Loucy (cell line): Measurements from ENCODE around the gene CCDC71.

Source experiments
- H2AFZ ChIP-seq: fragments of 200-600 bp; sonication (generic); 2 replicates; pipeline ENCODE4 v1.6.0; 2016; ENCODE audit warnings: antibody characterized with exemption, mild to moderate bottlenecking, low read length, moderate library complexity
- H3F3A ChIP-seq: fragments of 200-600 bp; 2 replicates; pipeline ENCODE4 v1.6.0; 2016; ENCODE audit warnings: antibody characterized with exemption, low read depth, mild to moderate bottlenecking
- H3K27me3 ChIP-seq: fragments of 200-600 bp; sonication (generic); 2 replicates; pipeline ENCODE4 v1.6.1; 2014; ENCODE audit warnings: low read length, mild to moderate bottlenecking; ENCODE audit not compliant: insufficient read depth, poor library complexity, severe bottlenecking
- H3K36me3 ChIP-seq: fragments of 200-600 bp; sonication (generic); 2 replicates; pipeline ENCODE4 v1.6.1; 2016; ENCODE audit warnings: low read length; ENCODE audit not compliant: insufficient read depth
- H3K4me1 ChIP-seq: fragments of 200-600 bp; sonication (generic); 2 replicates; pipeline ENCODE4 v1.5.1; 2014; ENCODE audit warnings: low read length, mild to moderate bottlenecking; ENCODE audit not compliant: insufficient read depth, poor library complexity, severe bottlenecking
- H3K4me2 ChIP-seq: fragments of 200-600 bp; sonication (generic); 2 replicates; pipeline ENCODE4 v1.6.0; 2014; ENCODE audit warnings: antibody characterized with exemption, low read length, low read depth, mild to moderate bottlenecking; ENCODE audit not compliant: poor library complexity, severe bottlenecking
- H3K4me3 ChIP-seq: fragments of 200-600 bp; sonication (generic); 2 replicates; pipeline ENCODE4 v1.5.1; 2014; ENCODE audit warnings: low read length, mild to moderate bottlenecking, mixed read lengths; ENCODE audit not compliant: poor library complexity, severe bottlenecking
- H3K79me2 ChIP-seq: fragments of 200-600 bp; sonication (generic); 2 replicates; pipeline ENCODE4 v1.6.1; 2014; ENCODE audit warnings: low read length; ENCODE audit not compliant: insufficient read depth
- H3K9ac ChIP-seq: fragments of 200-600 bp; sonication (generic); 2 replicates; pipeline ENCODE4 v1.6.0; 2014; ENCODE audit warnings: mild to moderate bottlenecking, low read depth, low read length, moderate library complexity; ENCODE audit not compliant: poor library complexity, severe bottlenecking
- H3K9me2 ChIP-seq: fragments of 200-600 bp; sonication (generic); replicated peaks from 2 replicates; pipeline ENCODE4 v1.6.1; 2016; ENCODE audit warnings: low read depth, low read length, mixed read lengths
- H3K9me3 ChIP-seq: fragments of 200-600 bp; sonication (generic); 2 replicates; pipeline ENCODE4 v1.6.1; 2014; ENCODE audit warnings: mild to moderate bottlenecking, antibody characterized with exemption, low read length, low read depth; ENCODE audit not compliant: insufficient read depth
- H4K20me1 ChIP-seq: fragments of 200-600 bp; sonication (generic); 2 replicates; pipeline ENCODE4 v1.6.0; 2014; ENCODE audit warnings: antibody characterized with exemption, low read length, mild to moderate bottlenecking; ENCODE audit not compliant: insufficient read depth, poor library complexity, severe bottlenecking
- EZH2phosphoT487 ChIP-seq: fragments of 200-600 bp; IDR thresholded peaks from 2 replicates; pipeline ENCODE4 v1.6.1; 2018; ENCODE audit warnings: antibody characterized with exemption, mild to moderate bottlenecking, moderate library complexity, borderline replicate concordance
- TF ChIP-seq, protein P1 (sequence below): fragments of 200-600 bp; sonication (generic); conservative IDR thresholded peaks from 2 replicates; pipeline ENCODE4 v1.5.1; 2014; ENCODE audit warnings: mild to moderate bottlenecking, antibody characterized with exemption, low read length

Gene CCDC71

DNA sequence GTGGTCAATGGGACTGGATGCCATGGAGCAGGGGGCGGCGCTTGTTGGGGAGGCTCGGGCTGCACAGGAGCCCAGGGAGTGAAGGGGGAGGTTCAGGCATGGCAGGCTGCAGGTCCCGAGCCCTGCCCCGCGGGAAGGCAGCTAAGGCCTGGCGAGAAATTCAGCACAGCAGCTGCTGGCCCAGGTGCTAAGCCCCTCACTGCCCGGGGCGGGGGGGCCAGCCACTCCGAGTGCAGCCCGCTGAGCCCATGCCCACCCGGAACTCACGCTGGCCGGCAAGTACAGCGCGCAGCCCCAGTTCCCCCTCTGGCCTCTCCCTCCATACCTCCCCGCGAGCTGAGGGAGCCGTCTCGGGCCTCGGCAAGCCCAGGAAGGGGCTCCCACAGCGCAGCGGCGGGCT lies 16.6 kb upstream of the CCDC71 start:
- Histone ChIP-seq H2AFZ (no peak overlapping the region), H3F3A (no peaks in the 10 kb centered on the region), H3K9me2 (no peaks in the 10 kb centered on the region), H3K79me2 (no peaks in the 10 kb centered on the region), H3K9me3 (no peaks in the 10 kb centered on the region), H3K36me3 (no peaks in the 10 kb centered on the region), H3K4me3 (no peak overlapping the region), H3K4me1 (no peaks in the 10 kb centered on the region), H3K4me2 (no peak overlapping the region), H3K9ac (no peak overlapping the region), H4K20me1 (no peaks in the 10 kb centered on the region), H3K27me3 (peaks cover 27% of the 10 kb centered on the region)
- TF ChIP-seq EZH2phosphoT487: no peak
- TF ChIP-seq, protein P1, sequence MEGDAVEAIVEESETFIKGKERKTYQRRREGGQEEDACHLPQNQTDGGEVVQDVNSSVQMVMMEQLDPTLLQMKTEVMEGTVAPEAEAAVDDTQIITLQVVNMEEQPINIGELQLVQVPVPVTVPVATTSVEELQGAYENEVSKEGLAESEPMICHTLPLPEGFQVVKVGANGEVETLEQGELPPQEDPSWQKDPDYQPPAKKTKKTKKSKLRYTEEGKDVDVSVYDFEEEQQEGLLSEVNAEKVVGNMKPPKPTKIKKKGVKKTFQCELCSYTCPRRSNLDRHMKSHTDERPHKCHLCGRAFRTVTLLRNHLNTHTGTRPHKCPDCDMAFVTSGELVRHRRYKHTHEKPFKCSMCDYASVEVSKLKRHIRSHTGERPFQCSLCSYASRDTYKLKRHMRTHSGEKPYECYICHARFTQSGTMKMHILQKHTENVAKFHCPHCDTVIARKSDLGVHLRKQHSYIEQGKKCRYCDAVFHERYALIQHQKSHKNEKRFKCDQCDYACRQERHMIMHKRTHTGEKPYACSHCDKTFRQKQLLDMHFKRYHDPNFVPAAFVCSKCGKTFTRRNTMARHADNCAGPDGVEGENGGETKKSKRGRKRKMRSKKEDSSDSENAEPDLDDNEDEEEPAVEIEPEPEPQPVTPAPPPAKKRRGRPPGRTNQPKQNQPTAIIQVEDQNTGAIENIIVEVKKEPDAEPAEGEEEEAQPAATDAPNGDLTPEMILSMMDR: no peak

DNA sequence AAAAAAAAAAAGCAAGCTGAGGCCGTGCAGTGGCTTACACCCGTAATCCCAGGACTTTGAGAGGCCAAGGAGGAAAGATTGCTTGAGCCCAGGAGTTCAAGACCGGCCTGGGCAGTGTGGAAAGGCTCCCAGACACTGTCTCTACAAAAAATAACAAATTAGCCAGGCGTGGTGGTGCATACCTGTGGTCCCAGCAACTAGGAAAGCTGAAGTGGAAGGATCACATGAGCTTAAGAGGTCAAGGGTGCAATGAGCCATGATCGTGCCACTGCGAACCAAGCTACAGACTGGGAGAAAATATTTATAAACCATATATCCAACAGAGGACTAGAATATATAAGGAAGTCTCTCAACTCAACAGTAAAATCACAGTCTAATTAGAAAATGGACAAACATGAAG lies 15.2 kb upstream of the CCDC71 start:
- Histone ChIP-seq H3K4me2 (no peak overlapping the region), H3K4me3 (no peak overlapping the region), H3K9me2 (no peaks in the 10 kb centered on the region), H3K79me2 (no peaks in the 10 kb centered on the region), H3F3A (no peaks in the 10 kb centered on the region), H2AFZ (no peak overlapping the region), H3K9me3 (no peaks in the 10 kb centered on the region), H4K20me1 (no peaks in the 10 kb centered on the region), H3K27me3 (peaks cover 29% of the 10 kb centered on the region), H3K36me3 (no peaks in the 10 kb centered on the region), H3K9ac (no peak overlapping the region), H3K4me1 (no peaks in the 10 kb centered on the region)
- TF ChIP-seq, protein P1: no peak
- no peak for TF ChIP-seq EZH2phosphoT487

DNA sequence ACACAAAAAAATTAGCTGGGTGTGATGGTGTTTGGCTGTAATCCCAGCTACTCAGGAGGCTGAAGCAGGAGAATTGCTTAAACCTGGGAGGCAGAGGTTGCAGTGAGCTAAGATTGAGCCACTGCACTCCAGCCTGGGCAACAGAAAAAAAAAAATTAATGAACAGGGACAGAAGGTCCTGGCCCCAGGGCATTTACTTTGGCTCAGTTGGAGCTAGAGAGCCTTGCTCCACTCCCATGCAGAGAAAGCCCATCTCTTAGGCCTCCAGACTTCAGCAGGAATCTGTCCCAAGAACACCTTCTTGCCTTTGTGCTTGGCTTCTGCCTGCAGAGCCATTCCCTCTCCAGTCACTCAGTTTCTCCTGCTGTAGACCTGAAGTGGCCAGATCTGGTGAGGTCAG lies 14.0 kb upstream of the CCDC71 start:
- H3K9me3 ChIP-seq: no peaks in the 10 kb centered on the region
- no peaks in the 10 kb centered on the region for H3K79me2 ChIP-seq
- no peaks in the 10 kb centered on the region for H3K9me2 ChIP-seq
- TF ChIP-seq, protein P1: no peak
- no peak for TF ChIP-seq EZH2phosphoT487
- H3K4me2 ChIP-seq: no peak overlapping the region
- H3K4me1 ChIP-seq: peaks cover 2% of the 10 kb centered on the region
- H4K20me1 ChIP-seq: no peaks in the 10 kb centered on the region
- H3K4me3 ChIP-seq: no peak overlapping the region
- no peak overlapping the region for H3K9ac ChIP-seq
- no peaks in the 10 kb centered on the region for H3F3A ChIP-seq
- H3K36me3 ChIP-seq: no peaks in the 10 kb centered on the region
- H3K27me3 ChIP-seq: peaks cover 29% of the 10 kb centered on the region
- no peak overlapping the region for H2AFZ ChIP-seq
